ENCODE measurements around the gene MS4A10. TPM values are rescaled to one million over a fixed set of nuclear protein-coding genes. Genes with fewer than 3 reads are reported as not detected.

Gene MS4A10
- total RNA-seq, 6 experiments from 2014 or later, result not detected

DNA sequence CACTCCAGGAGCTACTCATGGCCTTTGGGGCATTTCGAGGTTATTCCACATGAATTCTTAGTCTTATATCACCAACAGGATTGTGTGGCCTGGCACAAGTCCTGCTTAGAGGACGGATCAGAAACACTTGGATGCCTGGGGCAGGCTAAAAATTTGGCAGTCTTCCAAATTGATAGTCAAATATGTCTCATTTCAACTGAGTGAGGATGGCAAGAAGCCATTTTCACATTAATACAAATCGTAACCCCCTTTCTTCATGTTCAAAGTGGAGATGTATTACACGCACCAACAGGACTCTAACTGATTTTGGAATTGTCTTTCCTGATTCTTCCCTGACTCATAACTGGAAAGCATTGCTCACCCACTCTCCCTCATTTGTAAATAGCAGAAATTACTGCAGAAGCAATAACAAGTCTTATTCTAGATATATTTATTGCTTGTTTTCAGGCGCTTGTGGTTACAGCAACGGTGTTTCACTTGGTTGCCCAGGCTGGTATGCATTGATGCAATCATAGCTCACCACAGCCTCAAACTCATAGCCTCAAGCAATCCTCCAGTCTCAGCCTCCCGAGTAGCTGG, 46.5 kb downstream of the MS4A10 start:
- H3K4me1 ChIP-seq, result no peaks in the 10 kb centered on the region
- H3K4me3 ChIP-seq, result no peak overlapping the region
- H3K27me3 ChIP-seq, result no peaks in the 10 kb centered on the region
- DNase-seq, result no peak
- no peak for ATAC-seq
- TF ChIP-seq POLR2A (IDR thresholded peaks at IDR 0.05) (no peak), CTCF (IDR thresholded peaks at IDR 0.05) (no peak)
- WGBS (ENCODE audit: insufficient coverage, low coverage, low lambda C conversion rate, missing lambda C conversion rate), result 43% methylated on average over 7 of the region's 7 CpGs
- no peaks in the 10 kb centered on the region for H3K36me3 ChIP-seq
- intact Hi-C loops (cut with DNase I), result no loop called here
- H3K9me3 ChIP-seq, result no peaks in the 10 kb centered on the region
- no peak overlapping the region for H3K27ac ChIP-seq

- Histone ChIP-seq H3K4me1 (no peaks in the 10 kb centered on the region), H3K4me3 (no peak overlapping the region), H3K27me3 (no peaks in the 10 kb centered on the region), H3K9me3 (no peaks in the 10 kb centered on the region), H3K27ac (no peak overlapping the region), H3K36me3 (no peaks in the 10 kb centered on the region)
- TF ChIP-seq POLR2A (IDR thresholded peaks at IDR 0.05) (no peak), CTCF (IDR thresholded peaks at IDR 0.05) (no peak)
- 50% methylated on average over 7 of the region's 7 CpGs for WGBS (ENCODE audit: insufficient coverage, low coverage, low lambda C conversion rate, missing lambda C conversion rate)
- ATAC-seq, result no peak
- intact Hi-C loops (cut with DNase I), result no loop called here
- no peak for DNase-seq
Measured at GRCh38 chr11:60834742-60835533, 49.8 kb downstream of the MS4A10 start.

GRCh38 chr11:60835534-60835846, 50.4 kb downstream of the MS4A10 start:
- intact Hi-C loops (cut with DNase I), result no loop called here
- no peak for TF ChIP-seq CTCF (IDR thresholded peaks at IDR 0.05)
- no peaks in the 10 kb centered on the region for H3K27me3 ChIP-seq
- H3K36me3 ChIP-seq, result no peaks in the 10 kb centered on the region
- DNase-seq (no peak), ATAC-seq (peak; percentile 5 to 48 (median 36))
- WGBS (ENCODE audit: insufficient coverage, low coverage, low lambda C conversion rate, missing lambda C conversion rate), result 43% methylated on average over 1 of the region's 3 CpGs
- no peaks in the 10 kb centered on the region for H3K4me1 ChIP-seq
- no peaks in the 10 kb centered on the region for H3K9me3 ChIP-seq
- H3K27ac ChIP-seq, result no peak overlapping the region
- H3K4me3 ChIP-seq, result no peak overlapping the region

DNA sequence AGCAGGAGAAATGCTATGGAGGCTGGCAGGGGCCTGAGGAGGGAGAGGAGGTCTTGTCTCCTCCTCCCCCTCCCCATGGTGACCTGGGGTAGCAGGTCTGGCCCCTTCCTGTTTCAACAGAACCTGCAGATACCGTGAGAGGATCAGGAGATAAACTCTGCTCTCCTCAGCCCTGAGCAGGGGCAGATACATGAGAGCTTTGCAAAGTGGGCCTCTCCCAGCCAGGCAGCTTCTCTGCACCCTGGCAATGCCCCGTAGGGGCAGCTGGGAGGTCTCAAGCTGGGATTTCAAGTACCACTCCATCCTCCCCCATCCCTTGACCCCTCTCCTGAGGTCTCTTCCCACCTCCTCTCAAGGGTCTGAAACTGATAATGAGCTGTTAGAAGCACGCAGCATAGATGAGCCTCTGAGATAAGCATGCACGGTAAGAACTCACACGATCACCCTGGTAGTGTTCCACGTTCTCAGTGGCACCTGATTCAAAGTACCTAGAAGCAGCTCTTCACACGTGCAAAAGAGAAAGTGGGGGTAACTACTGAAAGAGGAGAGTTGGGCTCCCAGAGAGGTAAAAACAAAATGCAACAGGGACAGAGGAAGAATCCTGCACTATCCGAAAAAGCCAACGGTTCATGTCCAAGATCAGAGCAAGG, 51.9 kb downstream of the MS4A10 start:
- H3K4me1 ChIP-seq, result peaks cover 0 to 4% (median 0%) of the 10 kb centered on the region in 4 donors
- H3K36me3 ChIP-seq, result no peaks in the 10 kb centered on the region
- H3K27ac ChIP-seq, result no peak overlapping the region
- no peaks in the 10 kb centered on the region for H3K27me3 ChIP-seq
- DNase-seq (no peak), ATAC-seq (no peak)
- WGBS (ENCODE audit: insufficient coverage, low coverage, low lambda C conversion rate, missing lambda C conversion rate), result 64% methylated on average over 8 of the region's 9 CpGs
- no peaks in the 10 kb centered on the region for H3K9me3 ChIP-seq
- TF ChIP-seq CTCF (IDR thresholded peaks at IDR 0.05) (no peak), POLR2A (IDR thresholded peaks at IDR 0.05) (no peak)
- intact Hi-C loops (cut with DNase I), result no loop called here
- H3K4me3 ChIP-seq, result no peak overlapping the region
